Measurements from ENCODE around the gene RGS10. TPM values are rescaled to one million over a fixed set of nuclear protein-coding genes. Genes with fewer than 3 reads are reported as not detected.

RGS10 gene
- polyA plus RNA-seq, 1 donor: 35.7 TPM

Other genes with a start within 250 kb of the RGS10 start
- gene TIAL1, start 54.2 kb upstream of the RGS10 start, polyA plus RNA-seq (ENCODE audit: insufficient read length): 95.3 TPM
- gene BAG3, start 108.7 kb upstream of the RGS10 start, polyA plus RNA-seq (ENCODE audit: insufficient read length): 42.6 TPM
- 15.6 TPM for gene INPP5F, start 183.3 kb upstream of the RGS10 start, polyA plus RNA-seq (ENCODE audit: insufficient read length)